ENCODE results near the gene NELFE. TPM values are rescaled to one million over a fixed set of nuclear protein-coding genes. Genes with fewer than 3 reads are reported as not detected.
"Not testable (repeated sequence)": the region's sequence is repeated elsewhere in the genome, so short reads cannot be mapped to it uniquely, and the experiment has no call there.

NELFE gene
- total RNA-seq, 2 experiments from 2014 or later = 61.3 to 62.5 TPM

DNA sequence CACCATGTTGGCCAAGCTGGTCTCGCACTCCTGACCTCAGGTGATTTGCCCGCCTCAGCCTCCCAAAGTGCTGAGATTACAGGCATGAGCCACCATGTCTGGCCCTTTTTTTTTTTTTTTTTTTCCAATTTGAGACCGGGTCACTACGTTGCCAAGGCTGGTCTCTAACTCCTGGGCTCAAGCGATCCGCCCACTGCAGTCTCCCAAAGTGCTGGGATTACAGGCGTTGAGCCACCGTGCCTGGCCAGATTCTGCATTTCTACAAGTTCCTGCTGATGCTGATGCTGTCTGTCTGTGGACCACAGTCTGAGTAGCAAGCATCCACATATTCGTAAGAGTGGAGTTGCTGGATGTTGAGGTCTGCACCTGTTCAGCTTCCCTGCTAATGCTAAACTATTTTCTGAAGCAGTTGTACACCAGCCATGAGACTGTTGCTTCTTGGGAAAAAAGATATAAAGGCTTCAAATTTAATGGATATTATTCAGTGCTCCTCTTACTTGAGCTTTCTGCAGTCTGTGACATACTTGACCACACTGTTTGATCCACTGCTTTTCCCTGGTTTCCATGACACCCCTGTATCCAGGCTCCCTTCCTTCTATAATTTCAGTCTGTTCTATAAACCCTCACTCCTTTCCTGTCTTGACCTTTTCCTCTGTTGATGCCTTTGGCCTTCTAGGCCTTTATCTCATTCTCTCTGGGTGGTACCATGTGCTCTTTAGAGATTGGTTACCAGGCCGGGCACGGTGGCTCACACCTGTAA, 46.8 kb downstream of the NELFE start:
- DNase-seq (no peak), ATAC-seq (ENCODE audit: low read depth) (no peak)
- POLR2A ChIA-PET = no interaction called here
- H3K4me3 Mint-ChIP-seq = no peak overlapping the region
- peaks cover 2% of the 10 kb centered on the region for H3K4me1 Mint-ChIP-seq
- no peak overlapping the region for H3K27ac Mint-ChIP-seq
- peaks cover 17% of the 10 kb centered on the region for H3K27me3 Mint-ChIP-seq
- no peaks in the 10 kb centered on the region for H3K36me3 Mint-ChIP-seq
- no peaks in the 10 kb centered on the region for H3K9me3 Mint-ChIP-seq

DNA sequence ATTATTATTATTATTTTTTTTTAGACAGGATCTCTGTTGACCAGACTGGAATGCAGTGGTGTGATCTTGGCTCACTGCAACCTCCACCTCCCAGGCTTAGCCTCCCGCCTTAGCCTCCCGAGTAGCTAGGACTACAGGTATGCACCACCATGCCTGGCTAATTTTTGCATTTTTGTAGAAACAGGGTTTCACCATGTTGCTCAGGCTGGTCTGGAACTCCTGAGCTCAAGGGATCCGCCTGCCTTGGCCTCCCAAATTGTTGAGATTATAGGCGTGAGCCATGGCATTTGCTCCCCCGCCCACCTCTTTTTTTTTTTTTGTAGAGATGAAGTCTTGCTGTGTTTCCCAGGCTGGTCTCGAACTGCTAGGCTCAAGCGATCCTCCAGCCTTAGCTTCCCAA, 49.5 kb downstream of the NELFE start:
- not testable (repeated sequence) for H3K4me1 Mint-ChIP-seq; H3K36me3 Mint-ChIP-seq; ATAC-seq (ENCODE audit: low read depth); H3K4me3 Mint-ChIP-seq; H3K27ac Mint-ChIP-seq; H3K9me3 Mint-ChIP-seq; DNase-seq
- peaks cover 26% of the 10 kb centered on the region for H3K27me3 Mint-ChIP-seq
- POLR2A ChIA-PET = interaction anchor here (1.0 kb wide), 1 partner anchor 12 kb away, joined by 4 read pairs; no protein-coding TSS in a partner anchor

DNA sequence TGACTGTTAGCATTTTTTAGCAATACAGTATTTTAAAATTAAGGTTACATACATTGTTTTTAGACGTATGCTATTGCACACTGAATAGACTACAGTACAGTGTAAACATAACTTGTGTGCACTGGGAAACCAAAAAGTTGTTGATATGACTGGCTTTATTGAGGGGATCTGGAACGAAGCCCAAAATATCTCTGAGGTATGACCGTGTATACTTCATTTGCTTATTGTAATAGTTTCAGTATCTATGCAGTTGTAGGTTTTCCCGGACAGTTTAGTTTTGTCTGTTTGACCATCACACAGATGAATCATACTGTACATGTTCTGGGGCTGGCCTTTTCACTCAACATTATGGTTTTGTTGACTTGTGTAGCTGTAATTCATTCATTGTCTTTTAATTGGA, 50.0 kb downstream of the NELFE start:
- Mint-ChIP-seq H3K27ac (no peak overlapping the region), H3K4me1 (peaks cover 2% of the 10 kb centered on the region), H3K27me3 (peaks cover 26% of the 10 kb centered on the region), H3K4me3 (no peak overlapping the region), H3K36me3 (no peaks in the 10 kb centered on the region), H3K9me3 (no peaks in the 10 kb centered on the region)
- DNase-seq (no peak), ATAC-seq (ENCODE audit: low read depth) (no peak)
- POLR2A ChIA-PET = interaction anchor here (1.0 kb wide), 1 partner anchor 12 kb away, joined by 4 read pairs; no protein-coding TSS in a partner anchor

DNA sequence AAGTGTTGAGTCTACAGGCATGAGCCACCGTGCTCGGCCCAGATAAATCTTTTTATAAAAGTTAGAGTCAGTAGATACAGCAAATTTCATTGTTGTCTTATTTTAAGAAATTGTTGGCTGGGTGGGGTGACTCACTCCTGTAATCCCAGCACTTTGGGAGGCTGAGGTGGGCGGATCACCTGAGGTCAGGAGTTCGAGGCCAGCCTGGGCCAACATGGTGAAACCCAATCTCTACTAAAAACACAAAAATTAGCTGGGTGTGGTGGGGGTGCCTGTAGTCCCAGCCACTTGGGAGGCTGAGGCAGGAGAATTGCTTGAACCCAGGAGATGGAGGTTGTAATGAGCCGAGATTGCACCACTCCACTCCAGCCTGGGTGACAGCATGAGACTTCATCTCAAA, 50.5 kb downstream of the NELFE start:
- not testable (repeated sequence) for H3K27ac Mint-ChIP-seq; ATAC-seq (ENCODE audit: low read depth); H3K4me1 Mint-ChIP-seq; H3K9me3 Mint-ChIP-seq; H3K36me3 Mint-ChIP-seq; H3K4me3 Mint-ChIP-seq; DNase-seq
- POLR2A ChIA-PET = interaction anchor here (1.0 kb wide), 1 partner anchor 13 kb away, joined by 4 read pairs; no protein-coding TSS in a partner anchor
- peaks cover 26% of the 10 kb centered on the region for H3K27me3 Mint-ChIP-seq

DNA sequence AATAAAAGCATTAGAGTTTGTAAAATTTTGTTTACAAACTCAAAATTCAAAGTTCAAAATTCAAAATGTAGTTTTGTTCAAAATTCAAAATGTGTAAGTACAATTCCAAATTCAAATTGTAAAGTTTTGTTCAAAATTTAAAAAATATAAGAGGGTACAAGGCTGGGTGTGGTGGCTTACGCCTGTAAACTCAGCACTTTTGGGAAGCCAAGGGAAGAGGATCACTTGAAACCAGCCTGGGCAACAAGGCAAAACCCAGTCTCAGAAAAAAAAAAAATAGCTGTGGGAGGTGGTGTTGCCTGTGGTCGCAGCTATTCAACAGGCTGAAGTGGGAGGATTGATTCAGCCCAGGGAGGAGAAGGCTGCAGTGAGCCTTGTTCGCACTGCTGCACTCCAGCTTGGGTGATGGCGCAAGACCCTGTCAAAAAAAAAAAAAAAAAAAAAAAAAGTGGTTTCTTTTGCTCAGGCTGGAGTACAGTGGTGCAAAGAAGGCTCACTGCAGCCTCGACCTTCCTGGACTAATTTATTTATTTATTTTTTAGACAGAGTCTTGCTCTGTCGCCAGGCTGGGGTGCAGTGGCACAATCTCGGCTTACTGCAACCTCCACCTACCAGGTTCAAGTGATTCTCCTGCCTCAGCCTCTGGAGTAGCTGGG, 51.5 kb downstream of the NELFE start:
- DNase-seq (no peak), ATAC-seq (ENCODE audit: low read depth) (no peak)
- H3K27ac Mint-ChIP-seq = no peak overlapping the region
- H3K4me3 Mint-ChIP-seq = no peak overlapping the region
- peaks cover 8% of the 10 kb centered on the region for H3K4me1 Mint-ChIP-seq
- H3K27me3 Mint-ChIP-seq = peaks cover 25% of the 10 kb centered on the region
- no peaks in the 10 kb centered on the region for H3K36me3 Mint-ChIP-seq
- POLR2A ChIA-PET = no interaction called here
- H3K9me3 Mint-ChIP-seq = no peaks in the 10 kb centered on the region

DNA sequence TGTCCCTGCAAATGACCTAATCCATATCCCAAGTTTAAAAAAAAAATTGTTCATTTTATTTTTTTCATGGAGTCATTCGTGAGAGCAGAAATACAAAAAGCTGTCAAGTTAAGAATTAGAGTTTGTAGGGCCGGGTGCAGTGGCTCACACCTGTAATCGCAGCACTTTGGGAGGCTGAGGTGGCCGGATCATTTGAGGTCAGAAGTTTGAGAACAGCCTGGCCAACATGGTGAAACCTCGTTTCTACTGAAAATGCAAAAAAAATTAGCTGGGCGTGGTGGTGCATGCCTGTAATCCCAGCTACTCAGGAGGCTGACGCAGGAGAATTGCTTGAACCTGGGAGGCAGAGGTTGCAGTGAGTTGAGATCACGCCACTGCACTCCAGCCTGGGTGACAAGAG, 52.0 kb downstream of the NELFE start:
- peaks cover 24% of the 10 kb centered on the region for H3K27me3 Mint-ChIP-seq
- H3K36me3 Mint-ChIP-seq; ATAC-seq (ENCODE audit: low read depth); H3K9me3 Mint-ChIP-seq; H3K4me3 Mint-ChIP-seq; H3K27ac Mint-ChIP-seq; H3K4me1 Mint-ChIP-seq; POLR2A ChIA-PET; DNase-seq: not testable (repeated sequence)

DNA sequence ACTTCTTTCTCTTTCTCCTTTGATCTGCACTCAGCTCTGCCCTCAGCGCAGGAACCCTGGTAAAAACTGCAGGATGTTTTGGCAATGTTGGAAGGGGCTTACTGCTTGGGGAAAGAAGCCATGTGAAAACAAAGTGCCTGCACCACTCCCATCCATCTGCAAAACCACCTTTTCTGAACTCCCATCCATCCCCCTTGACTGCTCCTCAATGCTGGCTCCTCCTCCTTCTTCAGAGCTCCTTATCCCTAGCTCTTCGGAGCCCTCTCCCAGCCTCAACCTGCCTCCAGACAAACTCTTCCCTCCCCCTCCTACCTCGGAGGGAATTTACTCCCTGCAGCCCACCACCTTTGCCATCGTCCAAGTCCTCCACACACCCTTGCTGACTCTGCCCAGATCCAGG, 52.6 kb downstream of the NELFE start:
- POLR2A ChIA-PET = no interaction called here
- H3K36me3 Mint-ChIP-seq = no peaks in the 10 kb centered on the region
- H3K27me3 Mint-ChIP-seq = peaks cover 24% of the 10 kb centered on the region
- H3K4me3 Mint-ChIP-seq = no peak overlapping the region
- H3K4me1 Mint-ChIP-seq = peaks cover 8% of the 10 kb centered on the region
- no peak for ATAC-seq (ENCODE audit: low read depth)
- no peaks in the 10 kb centered on the region for H3K9me3 Mint-ChIP-seq
- no peak overlapping the region for H3K27ac Mint-ChIP-seq
- no peak for DNase-seq

DNA sequence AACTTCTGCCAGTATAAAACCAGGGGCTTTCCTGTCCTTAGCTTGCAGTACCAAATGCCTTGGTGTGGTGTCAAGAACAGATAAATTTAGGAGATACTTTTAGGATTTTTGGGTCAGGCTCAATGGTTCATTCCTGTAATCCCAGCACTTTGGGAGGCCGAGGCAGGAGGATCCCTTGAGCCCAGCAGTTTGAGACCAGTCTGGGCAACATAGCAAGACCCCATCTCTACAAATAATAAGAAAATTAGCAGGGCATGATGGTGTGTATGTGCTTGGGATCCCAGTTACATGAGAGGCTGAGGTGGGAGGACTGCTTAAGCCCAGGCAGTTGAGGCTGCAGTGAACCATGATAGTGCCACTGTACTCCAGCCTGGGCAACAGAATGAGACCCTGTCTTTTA, 53.7 kb downstream of the NELFE start:
- Mint-ChIP-seq H3K9me3 (no peaks in the 10 kb centered on the region), H3K27me3 (peaks cover 19% of the 10 kb centered on the region), H3K4me3 (no peak overlapping the region), H3K36me3 (no peaks in the 10 kb centered on the region), H3K27ac (no peak overlapping the region), H3K4me1 (peaks cover 8% of the 10 kb centered on the region)
- POLR2A ChIA-PET = no interaction called here
- ATAC-seq (ENCODE audit: low read depth) (no peak), DNase-seq (no peak)

DNA sequence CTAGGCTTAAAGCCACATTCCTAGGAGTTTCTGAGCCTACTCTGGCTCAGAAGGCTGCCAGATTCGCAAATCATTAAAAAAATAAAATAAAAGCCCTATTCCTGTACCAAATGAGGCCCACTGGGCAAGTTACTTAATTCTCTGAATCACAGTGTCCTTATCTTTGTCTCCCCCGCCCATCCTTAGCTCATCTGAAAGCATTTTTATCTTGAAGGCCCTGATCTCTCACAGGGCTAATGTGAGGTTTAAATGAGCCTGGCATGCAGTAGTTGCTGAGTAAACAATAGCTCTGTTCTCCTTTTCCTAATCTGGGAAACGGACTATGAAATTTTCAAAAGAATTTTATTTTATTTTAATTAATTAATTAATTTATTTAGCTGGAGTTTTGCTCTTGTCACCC, 54.8 kb downstream of the NELFE start:
- H3K9me3 Mint-ChIP-seq = no peaks in the 10 kb centered on the region

More for the DNA sequence above, 54.8 kb downstream of the NELFE start:
- peaks cover 2% of the 10 kb centered on the region for H3K36me3 Mint-ChIP-seq
- H3K27me3 Mint-ChIP-seq = peaks cover 12% of the 10 kb centered on the region
- H3K4me1 Mint-ChIP-seq = peaks cover 18% of the 10 kb centered on the region
- POLR2A ChIA-PET = interaction anchor here (0.9 kb wide), 1 partner anchor 9 kb away, joined by 3 read pairs; no protein-coding TSS in a partner anchor
- ATAC-seq (ENCODE audit: low read depth) (no peak), DNase-seq (no peak)
- no peak overlapping the region for H3K27ac Mint-ChIP-seq
- H3K4me3 Mint-ChIP-seq = no peak overlapping the region

Small RNAs within 50 kb of the gene (microRNA-seq; reads per million reads assigned to microRNA genes)
- gene MIR1236 = not detected

Other genes starting within 250 kb of the NELFE start
- not detected for gene LY6G6D, start 243.6 kb downstream of the NELFE start, total RNA-seq
- not detected for gene LY6G6C, start 237.2 kb downstream of the NELFE start, total RNA-seq
- gene MPIG6B, start 235.6 kb downstream of the NELFE start, total RNA-seq = 1 to 10 TPM; 1.2 to 1.5 TPM
- gene DDAH2, start 229.7 kb downstream of the NELFE start, total RNA-seq = 10 to 100 TPM; 28.3 to 29.1 TPM
- gene CLIC1, start 222.4 kb downstream of the NELFE start, total RNA-seq = 100 to 1,000 TPM; 425 to 456 TPM
- 10 to 100 TPM; 59.2 to 68.2 TPM for gene MSH5, start 219.0 kb downstream of the NELFE start, total RNA-seq
- gene SAPCD1, start 196.3 kb downstream of the NELFE start, total RNA-seq = 10 to 100 TPM; 13.1 to 18.1 TPM
- 1 to 10 TPM; 5.2 to 5.7 TPM for gene VWA7, start 181.6 kb downstream of the NELFE start, total RNA-seq
- 10 to 100 TPM; 68.2 to 75.3 TPM for gene VARS1, start 163.2 kb downstream of the NELFE start, total RNA-seq
- 10 to 100 TPM; 89.9 to 97.9 TPM for gene LSM2, start 152.0 kb downstream of the NELFE start, total RNA-seq
- 1 to 10 TPM; 3.3 to 4.5 TPM for gene HSPA1L, start 143.7 kb downstream of the NELFE start, total RNA-seq
- gene HSPA1A, start 143.4 kb downstream of the NELFE start, total RNA-seq = 10 to 100 TPM; 62.2 to 63.5 TPM
- gene HSPA1B, start 131.2 kb downstream of the NELFE start, total RNA-seq = 10 to 100 TPM; 49.0 to 55.7 TPM
- 10 to 100 TPM; 15.5 to 16.4 TPM for gene NEU1, start 96.2 kb downstream of the NELFE start, total RNA-seq
- gene SLC44A4, start 80.0 kb downstream of the NELFE start, total RNA-seq = not detected
- gene EHMT2, start 61.3 kb downstream of the NELFE start, total RNA-seq = 10 to 100 TPM; 77.5 to 80.6 TPM
- gene ZBTB12, start 56.9 kb downstream of the NELFE start, total RNA-seq = 1 to 10 TPM; 1.4 to 1.9 TPM
- gene C2, start 31.3 kb downstream of the NELFE start, total RNA-seq = 1 to 10 TPM; 2.1 to 2.2 TPM
- 1 to 10 TPM; 1.2 to 2.1 TPM for gene CFB, start 12.9 kb downstream of the NELFE start, total RNA-seq
- 100 to 1,000 TPM; 102 to 112 TPM for gene SKIC2, start 204 bp upstream of the NELFE start, total RNA-seq
- 10 to 100 TPM; 22.4 to 28.6 TPM for gene DXO, start 13.2 kb upstream of the NELFE start, total RNA-seq
- 1 to 10 TPM; 3.4 to 6.7 TPM for gene C4A, start 23.1 kb upstream of the NELFE start, total RNA-seq
- 1 to 10 TPM; 4.1 to 5.7 TPM for gene C4B, start 55.8 kb upstream of the NELFE start, total RNA-seq
- under 1 TPM; 0.43 to 0.72 TPM for gene CYP21A2, start 79.4 kb upstream of the NELFE start, total RNA-seq
- gene TNXB, start 150.4 kb upstream of the NELFE start, total RNA-seq = 1 to 10 TPM; 8.6 to 9.2 TPM
- 100 to 1,000 TPM; 136 to 147 TPM for gene ATF6B, start 169.3 kb upstream of the NELFE start, total RNA-seq
- gene FKBPL, start 171.3 kb upstream of the NELFE start, total RNA-seq = 1 to 10 TPM; 5.5 to 6.3 TPM
- gene PRRT1, start 193.0 kb upstream of the NELFE start, total RNA-seq = 1 to 10 TPM; 1.1 to 1.2 TPM
- gene PPT2, start 195.2 kb upstream of the NELFE start, total RNA-seq = 10 to 100 TPM; 19.2 to 23.7 TPM
- 10 to 100 TPM; 19.6 to 22.6 TPM for gene EGFL8, start 205.6 kb upstream of the NELFE start, total RNA-seq
- 10 to 100 TPM; 38.1 to 40.8 TPM for gene AGPAT1, start 217.1 kb upstream of the NELFE start, total RNA-seq
- 10 to 100 TPM; 44.5 to 49.5 TPM for gene RNF5, start 219.4 kb upstream of the NELFE start, total RNA-seq
- gene AGER, start 225.3 kb upstream of the NELFE start, total RNA-seq = 10 to 100 TPM; 47.4 to 52.3 TPM
- gene PBX2, start 231.2 kb upstream of the NELFE start, total RNA-seq = 100 to 1,000 TPM; 107 to 112 TPM
- gene GPSM3, start 233.7 kb upstream of the NELFE start, total RNA-seq = 100 to 1,000 TPM; 251 to 260 TPM